HEK293 (cell line): ENCODE measurements around the gene FBXL7.

Experiments
- CTCF ChIA-PET: fragments of 350-600 bp; formaldehyde crosslinking; extraction: SDS; loops from one replicate; lab custom pipeline; 2021; ENCODE audit warnings: antibody characterized with exemption; lab: Yijun Ruan, JAX
- POLR2A ChIA-PET: fragments of 300-600 bp; formaldehyde crosslinking; extraction: SDS; loops from one replicate; lab custom pipeline; 2020; ENCODE audit warnings: antibody characterized with exemption, inconsistent platforms; lab: Yijun Ruan, JAX
- H3K27ac ChIP-seq: fragments of 200-500 bp; sonication (Bioruptor generic); 2 replicates; pipeline ENCODE4 v1.5.1; 2014; ENCODE audit warnings: low read depth, low read length, control low read depth, inconsistent platforms; ENCODE audit errors: extremely low read depth
- H3K36me3 ChIP-seq, 2 experiments: fragments of 200-500 bp in 1 of 2; sonication (Bioruptor generic) in 1 of 2; 1 replicate in 1 of 2; 2 replicates in 1 of 2; pipeline ENCODE4 v1.5.1; 2014 to 2017; ENCODE audit warnings: inconsistent platforms in 2 of 2, low read length in 2 of 2; ENCODE audit not compliant: control insufficient read depth in 2 of 2, insufficient read depth in 1 of 2
- H3K4me1 ChIP-seq: fragments of 200-500 bp; sonication (Bioruptor generic); 2 replicates; pipeline ENCODE4 v1.5.1; 2014; ENCODE audit warnings: mild to moderate bottlenecking, low read length, inconsistent platforms; ENCODE audit not compliant: control insufficient read depth, insufficient read depth
- H3K4me3 ChIP-seq: 2 replicates; pipeline ENCODE4 v1.5.1; 2011; ENCODE audit warnings: low read depth, mild to moderate bottlenecking, control low read depth, low read length, moderate library complexity
- H3K9me3 ChIP-seq: fragments of 200-500 bp; sonication (Bioruptor generic); 2 replicates; pipeline ENCODE4 v1.5.1; 2014; ENCODE audit warnings: low read depth, low read length, inconsistent platforms; ENCODE audit not compliant: control insufficient read depth, insufficient read depth
- BCL11B ChIP-seq: fragments of 450-650 bp; formaldehyde crosslinking; IDR thresholded peaks from 2 replicates; pipeline ENCODE4 v1.5.1; 2016; ENCODE audit warnings: low read depth, missing biosample characterization, missing genetic modification characterization
- GLI4 ChIP-seq: fragments of 450-650 bp; formaldehyde crosslinking; IDR thresholded peaks from 2 replicates; pipeline ENCODE4 v1.5.1; 2016; ENCODE audit warnings: missing biosample characterization, missing genetic modification characterization
- HOXA7 ChIP-seq: sonication (generic); formaldehyde crosslinking; IDR thresholded peaks from 2 replicates; pipeline ENCODE4 v1.8.1; 2022; ENCODE audit warnings: missing genetic modification reagents, borderline replicate concordance
- KLF7 ChIP-seq: fragments of 450-650 bp; formaldehyde crosslinking; IDR thresholded peaks from 2 replicates; pipeline ENCODE4 v1.5.1; 2016; ENCODE audit warnings: missing biosample characterization, missing genetic modification characterization, borderline replicate concordance
- MYNN ChIP-seq: fragments of 450-650 bp; formaldehyde crosslinking; IDR thresholded peaks from 2 replicates; pipeline ENCODE4 v1.5.1; 2016; ENCODE audit warnings: missing biosample characterization, missing genetic modification characterization, borderline replicate concordance
- MZF1 ChIP-seq: fragments of 450-650 bp; formaldehyde crosslinking; IDR thresholded peaks from 2 replicates; pipeline ENCODE4 v1.5.1; 2017; ENCODE audit warnings: missing biosample characterization, missing genetic modification characterization, borderline replicate concordance
- REPIN1 ChIP-seq: fragments of 450-650 bp; formaldehyde crosslinking; IDR thresholded peaks from 2 replicates; pipeline ENCODE4 v1.5.1; 2017; ENCODE audit warnings: missing biosample characterization, missing genetic modification characterization, low read depth
- SETDB1 ChIP-seq: IDR thresholded peaks from one replicate; pipeline ENCODE4 v1.6.1; 2017; ENCODE audit warnings: mild to moderate bottlenecking, low read length, moderate library complexity, mixed read lengths; ENCODE audit not compliant: insufficient read length
- SP7 ChIP-seq: fragments of 450-650 bp; formaldehyde crosslinking; IDR thresholded peaks from 2 replicates; pipeline ENCODE4 v1.5.1; 2016; ENCODE audit warnings: missing biosample characterization, missing genetic modification characterization
- YY1 ChIP-seq: fragments of 450-650 bp; formaldehyde crosslinking; IDR thresholded peaks from 2 replicates; pipeline ENCODE4 v1.5.1; 2018; ENCODE audit warnings: missing biosample characterization, missing genetic modification characterization
- ZBTB17 ChIP-seq: fragments of 450-650 bp; formaldehyde crosslinking; IDR thresholded peaks from 2 replicates; pipeline ENCODE4 v1.5.1; 2016; ENCODE audit warnings: missing biosample characterization, missing genetic modification characterization
- ZBTB21 ChIP-seq: fragments of 450-650 bp; formaldehyde crosslinking; IDR thresholded peaks from 2 replicates; pipeline ENCODE4 v1.5.1; 2017; ENCODE audit warnings: missing biosample characterization, missing genetic modification characterization
- ZBTB8A ChIP-seq: fragments of 450-650 bp; formaldehyde crosslinking; IDR thresholded peaks from 2 replicates; pipeline ENCODE4 v1.5.1; 2016; ENCODE audit warnings: missing biosample characterization, missing genetic modification characterization
- ZNF184 ChIP-seq: fragments of 450-650 bp; IDR thresholded peaks from 2 replicates; pipeline ENCODE4 v1.5.1; 2018; ENCODE audit warnings: missing biosample characterization, mild to moderate bottlenecking, missing genetic modification characterization
- ZNF350 ChIP-seq: fragments of 450-650 bp; formaldehyde crosslinking; IDR thresholded peaks from 2 replicates; pipeline ENCODE4 v1.5.0; 2017; ENCODE audit warnings: missing biosample characterization, mild to moderate bottlenecking, missing genetic modification characterization
- ZNF488 ChIP-seq: fragments of 450-650 bp; formaldehyde crosslinking; IDR thresholded peaks from 2 replicates; pipeline ENCODE4 v1.5.1; 2016; ENCODE audit warnings: missing biosample characterization, missing genetic modification characterization
- ZNF521 ChIP-seq: fragments of 450-650 bp; formaldehyde crosslinking; IDR thresholded peaks from 2 replicates; pipeline ENCODE4 v1.5.1; 2017; ENCODE audit warnings: missing biosample characterization, mild to moderate bottlenecking, missing genetic modification characterization
- ZNF580 ChIP-seq: fragments of 450-650 bp; formaldehyde crosslinking; IDR thresholded peaks from 2 replicates; pipeline ENCODE4 v1.5.1; 2016; ENCODE audit warnings: missing biosample characterization, missing genetic modification characterization
- ZNF600 ChIP-seq: fragments of 450-650 bp; formaldehyde crosslinking; IDR thresholded peaks from 2 replicates; pipeline ENCODE4 v1.5.1; 2016; ENCODE audit warnings: missing biosample characterization, missing genetic modification characterization
- ZNF639 ChIP-seq: fragments of 450-650 bp; formaldehyde crosslinking; IDR thresholded peaks from 2 replicates; pipeline ENCODE4 v1.5.1; 2016; ENCODE audit warnings: missing biosample characterization, missing genetic modification characterization
- ZNF677 ChIP-seq: fragments of 450-650 bp; IDR thresholded peaks from 2 replicates; pipeline ENCODE4 v1.5.0; 2018; ENCODE audit warnings: missing biosample characterization, mild to moderate bottlenecking, missing genetic modification characterization, moderate library complexity

FBXL7 gene

GRCh38 chr5:15545082-15545481, 45.1 kb downstream of the FBXL7 start:
- Histone ChIP-seq H3K4me1 (no peaks in the 10 kb centered on the region), H3K9me3 (no peaks in the 10 kb centered on the region), H3K27ac (no peak overlapping the region), H3K4me3 (no peak overlapping the region), H3K36me3 (no peaks in the 10 kb centered on the region)
- CTCF ChIA-PET = interaction anchor here (0.6 kb wide), 1 partner anchor 32 kb away, joined by 3 read pairs; no protein-coding TSS in a partner anchor
- no peak for TF ChIP-seq YY1 (tag by site-specific recombination)
- no peak for TF ChIP-seq ZBTB8A (tag by site-specific recombination)
- TF ChIP-seq ZNF350 = no peak
- no peak for TF ChIP-seq SP7 (tag by site-specific recombination)
- no peak for TF ChIP-seq ZNF600 (tag by site-specific recombination)
- no peak for TF ChIP-seq ZBTB21
- TF ChIP-seq ZNF521 (tag by site-specific recombination) = no peak
- TF ChIP-seq ZNF639 = no peak
- no peak for TF ChIP-seq SETDB1
- POLR2A ChIA-PET = no interaction called here

- Histone ChIP-seq H3K4me3 (no peak overlapping the region), H3K9me3 (no peaks in the 10 kb centered on the region)
- TF ChIP-seq HOXA7 (CRISPR knock-in tag) (no peak), MYNN (tag by site-specific recombination) (no peak)
- TF ChIP-seq, all 188 proteins: peak for 0
- no peak overlapping the region for H3K27ac ChIP-seq
- POLR2A ChIA-PET = no interaction called here
- no peaks in the 10 kb centered on the region for H3K4me1 ChIP-seq
- no peaks in the 10 kb centered on the region for H3K36me3 ChIP-seq
- CTCF ChIA-PET = interaction anchor here (0.7 kb wide), 1 partner anchor 430 kb away, joined by 3 read pairs; no protein-coding TSS in a partner anchor
Observed at GRCh38 chr5:15547261-15547839, 47.4 kb downstream of the FBXL7 start.

GRCh38 chr5:15549961-15550360, 50.0 kb downstream of the FBXL7 start:
- ChIA-PET CTCF (interaction anchor here (0.5 kb wide), 1 partner anchor 275 kb away, joined by 3 read pairs; no protein-coding TSS in a partner anchor), POLR2A (no interaction called here)
- H3K4me3 ChIP-seq = no peak overlapping the region
- no peaks in the 10 kb centered on the region for H3K4me1 ChIP-seq
- H3K36me3 ChIP-seq = no peaks in the 10 kb centered on the region
- TF ChIP-seq BCL11B = no peak
- no peak for TF ChIP-seq ZBTB8A (tag by site-specific recombination)
- no peak for TF ChIP-seq ZNF184 (tag by site-specific recombination)
- no peak for TF ChIP-seq GLI4 (tag by site-specific recombination)
- TF ChIP-seq ZNF677 (tag by site-specific recombination) = no peak
- TF ChIP-seq ZNF580 (tag by site-specific recombination) = no peak
- no peak for TF ChIP-seq KLF7 (tag by site-specific recombination)
- TF ChIP-seq ZBTB17 (tag by site-specific recombination) = no peak
- no peak for TF ChIP-seq MZF1 (tag by site-specific recombination)
- no peak for TF ChIP-seq ZNF488 (tag by site-specific recombination)
- no peak for TF ChIP-seq ZNF350
- no peak for TF ChIP-seq REPIN1 (tag by site-specific recombination)
- no peaks in the 10 kb centered on the region for H3K9me3 ChIP-seq
- H3K27ac ChIP-seq = no peak overlapping the region
